GM19468 (cell line): ENCODE data around the gene CDYL.

Source experiments
- ATAC-seq: cut with Tn5 transposase; IDR thresholded peaks from one replicate; pipeline ENCODE4 v1.9.1; 2021; ENCODE audit warnings: mild to moderate bottlenecking, moderate library complexity, moderate number of reproducible peaks; ENCODE audit not compliant: unreplicated experiment; ENCODE audit errors: extremely low read depth

CDYL gene

GRCh38 chr6:4948781-4949450 lies 172.7 kb downstream of the CDYL start:
- no peak for ATAC-seq

GRCh38 chr6:4950076-4950475 lies 173.9 kb downstream of the CDYL start:
- ATAC-seq, result no peak

- no peak for ATAC-seq
Measured at GRCh38 chr6:4950836-4951533, 174.8 kb downstream of the CDYL start.

GRCh38 chr6:4953440-4953839 lies 177.2 kb downstream of the CDYL start:
- ATAC-seq, result no peak

GRCh38 chr6:4956625-4957024 lies 180.4 kb downstream of the CDYL start:
- ATAC-seq, result no peak

- no peak for ATAC-seq
Measured at GRCh38 chr6:4957521-4958231, 181.5 kb downstream of the CDYL start.

- no peak for ATAC-seq
Measured at GRCh38 chr6:4958624-4959023, 182.4 kb downstream of the CDYL start.

- ATAC-seq, result no peak
Measured at GRCh38 chr6:4961322-4962168, 185.3 kb downstream of the CDYL start.

- ATAC-seq, result no peak
Measured at GRCh38 chr6:4962905-4963304, 186.7 kb downstream of the CDYL start.

- ATAC-seq, result no peak
Measured at GRCh38 chr6:4964675-4965561, 188.7 kb downstream of the CDYL start.

- ATAC-seq, result no peak
Measured at GRCh38 chr6:4965562-4966389, 189.6 kb downstream of the CDYL start.

GRCh38 chr6:4967301-4968030 lies 191.3 kb downstream of the CDYL start:
- no peak for ATAC-seq

- no peak for ATAC-seq
Measured at GRCh38 chr6:4969609-4970285, 193.5 kb downstream of the CDYL start.

- no peak for ATAC-seq
Measured at GRCh38 chr6:4970739-4971395, 194.7 kb downstream of the CDYL start.

GRCh38 chr6:4971851-4972250 lies 195.6 kb downstream of the CDYL start:
- ATAC-seq, result no peak

GRCh38 chr6:4972438-4972837 lies 196.2 kb downstream of the CDYL start:
- no peak for ATAC-seq

GRCh38 chr6:4973415-4973814 lies 197.2 kb downstream of the CDYL start:
- ATAC-seq, result no peak
